Thymus (tissue), 11 donors: ENCODE data around the gene RSPO4. TPM values are rescaled to one million over a fixed set of nuclear protein-coding genes. Genes with fewer than 3 reads are reported as not detected.
"Not testable (repeated sequence)": the region's sequence is repeated elsewhere in the genome, so short reads cannot be mapped to it uniquely, and the experiment has no call there.

Experiments
- DNase-seq, 9 donors: peaks; one replicate each; pipeline ENCODE4 v3.0.0-alpha.2; 2013; ENCODE audit warnings: low spot score in 9 of 9, low read depth in 6 of 9, missing footprints in 1 of 9
- H3K27ac ChIP-seq, 2 donors: one replicate each; pipeline ENCODE4 v1.5.1; 2013; ENCODE audit warnings: control low read depth in 1 of 2, low read depth in 1 of 2, low read length in 1 of 2, mild to moderate bottlenecking in 1 of 2, moderate library complexity in 1 of 2
- H3K27me3 ChIP-seq, 2 donors: one replicate each; pipeline ENCODE4 v1.5.1; 2013; ENCODE audit warnings: low read length in 1 of 2; ENCODE audit not compliant: control insufficient read depth in 2 of 2, insufficient read depth in 1 of 2
- H3K36me3 ChIP-seq, 2 donors: one replicate each; pipeline ENCODE4 v1.5.1; 2013; ENCODE audit warnings: low read length in 1 of 2, mild to moderate bottlenecking in 1 of 2, moderate library complexity in 1 of 2; ENCODE audit not compliant: control insufficient read depth in 2 of 2, insufficient read depth in 2 of 2
- H3K4me1 ChIP-seq, 2 donors: one replicate each; pipeline ENCODE4 v1.5.1; 2013; ENCODE audit warnings: low read length in 2 of 2; ENCODE audit not compliant: control insufficient read depth in 2 of 2, insufficient read depth in 2 of 2
- H3K4me3 ChIP-seq, 2 donors: one replicate each; pipeline ENCODE4 v1.5.1; 2013; ENCODE audit warnings: low read length in 2 of 2, control low read depth in 1 of 2, mild to moderate bottlenecking in 1 of 2
- H3K9me3 ChIP-seq, 2 donors: one replicate each; pipeline ENCODE4 v1.5.1; 2013; ENCODE audit warnings: low read length in 1 of 2, mild to moderate bottlenecking in 1 of 2; ENCODE audit not compliant: control insufficient read depth in 2 of 2, insufficient read depth in 1 of 2
- WGBS: extraction: QIAGEN DNeasy Blood & Tissue Kit; methylation state at CpG from one replicate; pipeline ENCODE4 v1.1.7; 2013; 5-methylcytosine and 5-hydroxymethylcytosine counted together
- polyA plus RNA-seq: library from polyadenylated mRNA; stranded (reverse); fragments of 200-250 nt; gene quantifications from one replicate; pipeline ENCODE4 v1.2.3, GENCODE V29; 2013
- total RNA-seq: library from RNA; stranded (reverse); fragments of 120-200 nt; gene quantifications from one replicate; pipeline ENCODE4 v1.2.4, GENCODE V29; 2013
- donor health status: healthy.

The RSPO4 gene
- total and polyA plus RNA-seq, 2 donors, result 0.09 TPM; not detected in 1

DNA sequence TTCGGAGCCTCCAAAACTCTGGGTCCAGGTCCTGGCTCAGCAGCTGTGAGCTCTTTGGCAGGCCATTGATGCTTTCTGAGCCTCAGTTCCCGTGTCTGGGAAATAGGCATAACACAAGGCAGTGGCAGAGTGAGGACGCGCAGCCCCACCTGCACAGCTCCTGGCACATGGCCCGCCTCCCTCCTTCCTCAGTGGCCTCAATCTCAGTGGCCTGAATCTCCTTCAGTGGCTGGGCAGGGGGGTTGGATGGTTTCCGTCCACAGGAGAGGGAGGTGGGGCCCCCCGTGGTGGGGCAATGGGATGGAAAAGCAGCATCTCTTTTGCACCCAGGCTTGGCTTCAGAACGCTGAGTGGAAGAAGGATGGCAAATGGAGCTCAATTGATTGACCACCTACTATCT, 5.1 kb downstream of the RSPO4 start:
- Histone ChIP-seq H3K27me3 (peaks cover 12 to 29% of the 10 kb centered on the region in 2 donors), H3K9me3 (no peaks in the 10 kb centered on the region), H3K4me1 (no peaks in the 10 kb centered on the region), H3K27ac (no peak overlapping the region), H3K36me3 (no peaks in the 10 kb centered on the region), H3K4me3 (no peak overlapping the region)
- 88% methylated on average over 8 of the region's 8 CpGs for WGBS
- no peak for DNase-seq

DNA sequence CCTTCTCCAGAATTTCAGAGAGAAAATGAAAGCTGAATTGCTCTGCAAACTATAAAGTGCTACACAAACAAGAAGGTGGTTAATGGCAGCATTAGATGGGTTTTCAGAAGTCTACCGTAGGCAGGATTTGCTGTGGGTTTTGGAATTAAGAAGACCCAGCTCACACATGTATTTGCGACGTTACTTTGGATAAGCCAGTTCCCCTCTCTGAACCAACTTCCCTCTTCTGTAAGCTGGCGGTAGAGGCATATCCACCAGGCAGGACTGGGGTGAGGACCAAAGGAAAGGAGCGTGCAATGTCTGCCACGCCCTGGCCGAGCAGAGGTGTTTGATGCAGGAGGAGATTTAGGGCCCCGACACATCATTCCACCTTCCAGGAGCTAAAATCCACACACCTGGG, 6.9 kb downstream of the RSPO4 start:
- Histone ChIP-seq H3K36me3 (no peaks in the 10 kb centered on the region), H3K4me1 (no peaks in the 10 kb centered on the region), H3K9me3 (no peaks in the 10 kb centered on the region), H3K4me3 (no peak overlapping the region), H3K27ac (no peak overlapping the region), H3K27me3 (peaks cover 0 to 17% of the 10 kb centered on the region in 2 donors)
- 34% methylated on average over 8 of the region's 8 CpGs for WGBS
- no peak for DNase-seq

DNA sequence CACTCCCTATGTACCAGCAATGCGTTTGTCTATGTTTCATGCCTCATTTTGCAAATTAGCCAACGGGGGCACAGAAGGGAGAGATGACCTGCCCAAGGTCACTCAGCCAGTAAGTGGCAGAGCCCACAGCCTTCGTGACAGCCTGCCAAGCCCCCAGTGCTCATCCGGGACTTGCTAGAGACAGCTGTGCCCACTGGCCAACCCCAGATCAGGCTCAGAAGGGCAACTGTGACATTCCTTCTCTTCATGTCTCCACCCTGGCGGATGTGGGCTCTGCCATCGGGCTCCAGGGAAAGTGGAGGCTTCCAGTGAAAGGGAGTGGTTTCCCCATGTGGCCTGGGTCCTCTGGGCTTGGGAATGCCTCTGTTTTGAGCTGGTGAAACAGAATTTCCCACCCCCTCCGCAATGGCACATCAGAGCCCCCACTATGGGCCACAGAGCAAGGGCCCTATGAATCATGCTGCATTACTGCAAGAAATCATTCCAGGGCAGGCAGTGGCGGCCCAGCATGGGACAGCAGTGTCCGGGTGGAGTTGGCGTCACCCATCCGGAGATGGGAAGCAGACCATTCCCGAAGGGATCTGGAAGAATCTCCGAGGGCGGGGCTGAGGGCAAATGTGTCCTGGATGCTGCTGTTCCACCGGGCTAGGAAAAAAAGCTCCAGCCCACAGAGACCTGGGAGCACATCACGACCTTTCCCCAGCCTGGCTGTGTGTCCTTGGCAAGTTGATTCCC, 9.1 kb downstream of the RSPO4 start:
- 94% methylated on average over 16 of the region's 16 CpGs for WGBS
- Histone ChIP-seq H3K9me3 (no peaks in the 10 kb centered on the region), H3K4me3 (no peak overlapping the region), H3K4me1 (no peaks in the 10 kb centered on the region), H3K27ac (no peak overlapping the region), H3K27me3 (peaks cover 0 to 12% of the 10 kb centered on the region in 2 donors), H3K36me3 (no peaks in the 10 kb centered on the region)
- DNase-seq, result no peak

DNA sequence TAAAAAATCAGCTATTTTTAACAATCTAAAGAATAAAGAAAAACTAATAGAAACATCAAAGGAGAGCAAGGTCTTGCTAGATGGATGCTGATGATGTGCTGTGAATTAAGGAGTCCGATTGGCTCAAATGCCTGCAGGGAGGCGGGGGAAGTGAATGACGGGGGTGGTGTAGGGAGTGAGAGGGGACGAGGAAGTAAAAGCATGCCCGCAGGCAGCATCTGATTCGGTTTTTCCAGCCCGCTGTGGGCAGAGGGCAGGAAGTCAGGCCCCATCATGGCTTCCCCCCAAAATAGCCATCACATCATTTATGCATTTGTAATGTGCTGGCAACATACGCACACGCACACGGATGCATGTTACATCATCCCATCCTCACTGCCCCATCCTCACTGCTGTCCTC, 10.3 kb downstream of the RSPO4 start:
- 78% methylated on average over 10 of the region's 10 CpGs for whole genome bisulfite sequencing
- no peaks in the 10 kb centered on the region for H3K9me3 ChIP-seq
- no peak overlapping the region for H3K27ac ChIP-seq
- DNase-seq, result no peak
- H3K27me3 ChIP-seq, result peaks cover 0 to 14% of the 10 kb centered on the region in 2 donors
- H3K4me1 ChIP-seq, result no peaks in the 10 kb centered on the region
- no peaks in the 10 kb centered on the region for H3K36me3 ChIP-seq
- H3K4me3 ChIP-seq, result no peak overlapping the region

DNA sequence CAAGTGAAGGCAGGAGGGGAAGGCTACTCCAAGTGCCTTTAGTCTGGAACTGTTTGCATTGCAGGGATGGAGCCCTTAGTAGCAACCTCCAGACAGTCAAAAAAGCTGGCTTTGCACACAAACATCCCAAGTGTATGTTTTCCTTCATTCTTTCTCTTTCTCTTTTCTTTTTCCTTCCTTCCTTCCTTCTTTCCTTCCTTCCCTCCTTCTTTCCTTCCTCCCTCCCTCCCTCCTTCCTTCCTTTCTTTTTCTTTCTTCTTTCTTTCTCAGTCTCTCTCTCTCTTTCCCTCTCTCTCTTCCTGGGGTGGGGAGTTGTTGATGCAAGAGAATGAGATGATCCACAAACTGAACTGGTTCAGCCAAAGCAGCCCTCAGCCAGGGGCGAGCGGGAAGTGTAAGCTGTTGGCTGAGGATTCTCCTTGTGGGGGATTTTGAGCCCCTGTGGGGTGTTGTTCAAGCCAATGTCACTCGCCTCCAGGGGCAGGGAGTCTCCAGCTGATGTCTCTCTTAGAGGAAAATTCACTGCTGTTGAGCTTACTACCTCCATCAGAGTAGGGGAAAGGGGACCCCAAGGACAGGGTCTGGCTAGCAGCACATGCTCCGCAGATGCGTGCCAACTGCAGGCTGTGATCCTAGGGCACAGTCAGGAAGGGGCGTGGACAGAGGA, 11.7 kb downstream of the RSPO4 start:
- 83% methylated on average over 6 of the region's 6 CpGs for WGBS
- no peak overlapping the region for H3K4me3 ChIP-seq
- no peak for DNase-seq
- H3K27ac ChIP-seq, result no peak overlapping the region
- no peaks in the 10 kb centered on the region for H3K36me3 ChIP-seq
- H3K4me1 ChIP-seq, result no peaks in the 10 kb centered on the region
- H3K9me3 ChIP-seq, result no peaks in the 10 kb centered on the region
- peaks cover 0 to 14% of the 10 kb centered on the region in 2 donors for H3K27me3 ChIP-seq

DNA sequence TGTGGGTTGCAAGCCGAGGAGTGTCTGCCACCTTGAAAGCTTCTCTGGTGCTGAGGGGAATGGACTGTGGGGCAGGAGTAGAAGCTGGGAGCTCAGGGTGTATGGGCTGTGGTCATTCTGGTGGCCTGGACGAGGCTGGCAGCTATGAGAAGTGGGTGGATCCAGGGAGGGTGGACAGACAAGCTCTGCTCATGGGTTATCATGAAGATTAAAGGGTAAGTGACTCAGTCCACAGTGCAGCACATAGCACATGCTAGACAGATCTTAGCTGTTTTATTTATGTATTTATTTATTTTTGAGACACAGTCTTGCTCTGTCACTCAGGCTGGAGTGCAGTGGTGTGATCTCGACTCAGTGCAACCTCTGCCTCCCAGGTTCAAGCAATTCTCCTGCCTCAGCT, 13.8 kb downstream of the RSPO4 start:
- Histone ChIP-seq H3K27ac (no peak overlapping the region), H3K4me3 (no peak overlapping the region), H3K36me3 (no peaks in the 10 kb centered on the region), H3K4me1 (no peaks in the 10 kb centered on the region), H3K9me3 (no peaks in the 10 kb centered on the region), H3K27me3 (peaks cover 0 to 14% of the 10 kb centered on the region in 2 donors)
- 86% methylated on average over 3 of the region's 3 CpGs for WGBS
- DNase-seq, result no peak

DNA sequence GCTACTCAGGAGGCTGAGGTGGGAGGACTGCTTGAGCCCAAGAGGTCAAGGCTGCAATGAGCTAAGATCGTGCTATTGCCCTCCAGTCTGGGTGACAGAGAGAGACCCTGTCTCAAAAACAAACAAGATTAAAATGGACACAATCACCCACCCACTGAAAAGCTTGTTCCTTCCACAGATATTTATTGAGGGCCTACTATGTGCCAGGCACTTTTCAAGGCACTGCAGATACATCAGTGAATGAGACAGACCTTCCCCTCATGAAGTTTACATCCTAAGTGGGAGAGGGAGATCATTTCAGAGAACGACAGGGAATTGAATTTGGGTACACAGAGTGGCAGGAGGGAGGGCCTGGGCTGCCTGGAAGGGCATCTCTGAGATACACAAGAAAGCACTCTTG, 14.4 kb downstream of the RSPO4 start:
- WGBS, result 84% methylated on average over 2 of the region's 2 CpGs
- Histone ChIP-seq H3K27ac (no peak overlapping the region), H3K36me3 (no peaks in the 10 kb centered on the region), H3K4me1 (no peaks in the 10 kb centered on the region), H3K4me3 (no peak overlapping the region), H3K9me3 (no peaks in the 10 kb centered on the region), H3K27me3 (peaks cover 0 to 11% of the 10 kb centered on the region in 2 donors)
- no peak for DNase-seq

DNA sequence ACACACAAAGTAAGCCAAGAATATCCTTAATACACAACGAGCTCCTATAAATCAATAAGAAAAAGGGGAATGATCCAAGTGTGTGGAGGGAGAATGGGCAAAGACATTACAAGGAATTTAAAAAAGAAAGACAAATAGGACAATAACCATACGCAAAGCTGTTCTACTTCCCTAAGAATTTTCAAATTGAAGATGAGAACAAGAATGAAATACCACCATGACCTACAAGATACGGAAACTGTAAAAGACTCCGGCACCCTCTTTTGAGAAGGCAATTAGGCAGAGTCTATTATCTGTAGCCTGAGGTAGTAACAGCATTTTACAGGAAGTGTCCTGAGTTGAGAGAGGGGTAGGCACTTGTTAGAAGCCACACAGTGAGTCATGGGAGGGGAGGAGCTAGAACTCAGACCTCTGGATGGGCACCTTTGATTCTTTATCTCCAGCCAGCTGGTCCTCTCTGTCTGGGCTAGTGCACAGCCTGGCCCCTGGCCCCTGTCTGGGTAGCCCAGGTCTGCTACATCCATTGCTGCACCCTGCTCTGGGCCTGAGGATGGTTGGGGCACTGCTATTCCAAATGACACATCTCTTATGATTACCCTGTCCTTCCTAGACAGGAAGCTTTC, 15.3 kb downstream of the RSPO4 start:
- H3K36me3 ChIP-seq, result no peaks in the 10 kb centered on the region
- H3K9me3 ChIP-seq, result no peaks in the 10 kb centered on the region
- H3K4me1 ChIP-seq, result no peaks in the 10 kb centered on the region
- no peak overlapping the region for H3K4me3 ChIP-seq
- no peak for DNase-seq
- no peak overlapping the region for H3K27ac ChIP-seq
- peaks cover 0 to 10% of the 10 kb centered on the region in 2 donors for H3K27me3 ChIP-seq
- 93% methylated on average over 4 of the region's 4 CpGs for WGBS

DNA sequence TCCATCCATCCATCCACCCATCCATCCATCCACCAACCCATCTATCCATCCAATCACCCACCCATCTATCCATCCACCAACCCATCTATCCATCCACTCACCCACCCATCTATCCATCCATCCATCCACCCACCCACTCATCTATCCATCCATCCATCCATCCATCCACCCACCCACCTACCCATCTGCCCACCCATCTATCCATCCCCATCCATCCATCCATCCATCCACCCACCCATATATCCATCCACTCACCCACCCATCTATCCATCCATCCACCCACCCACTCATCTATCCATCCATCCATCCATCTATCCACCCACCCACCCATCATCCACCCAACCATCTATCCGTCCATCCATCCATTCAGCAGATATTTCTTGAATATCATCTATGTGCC, 17.1 kb downstream of the RSPO4 start:
- not testable (repeated sequence) for H3K9me3 ChIP-seq, H3K27ac ChIP-seq, H3K27me3 ChIP-seq, H3K4me1 ChIP-seq, H3K4me3 ChIP-seq, H3K36me3 ChIP-seq, DNase-seq
- WGBS, result 98% methylated on average over 1 of the region's 1 CpG
